Activated naive CD8-positive, alpha-beta T cell treated with anti-CD3 and anti-CD28 coated beads, Interleukin-2, amount 50 U/mL, for 24 hours (primary cell): ENCODE results near the gene TMEM258.
A peak's percentile ranks its signal among the peaks of the same experiment; 100 is the strongest.

Experiments
- ATAC-seq: fragments of 150-1000 bp; cut with Tn5 transposase; one replicate; pipeline ENCODE4 v1.10.0; 2021
- DNase-seq: peaks from one replicate; pipeline ENCODE4 v3.0.0; 2021
- H3K27ac Mint-ChIP-seq: one replicate; pipeline ENCODE4 v1.8.0; 2021; ENCODE audit warnings: mild to moderate bottlenecking, mixed read lengths
- H3K27me3 Mint-ChIP-seq: one replicate; pipeline ENCODE4 v1.8.0; 2021; ENCODE audit warnings: mixed read lengths
- H3K36me3 Mint-ChIP-seq: one replicate; pipeline ENCODE4 v1.8.0; 2021; ENCODE audit warnings: low read depth, mixed read lengths
- H3K4me1 Mint-ChIP-seq: one replicate; pipeline ENCODE4 v1.8.0; 2021; ENCODE audit warnings: mixed read lengths
- H3K4me3 Mint-ChIP-seq: one replicate; pipeline ENCODE4 v1.8.0; 2021; ENCODE audit warnings: mild to moderate bottlenecking, moderate library complexity, mixed read lengths
- H3K9me3 Mint-ChIP-seq: one replicate; pipeline ENCODE4 v1.8.0; 2021; ENCODE audit warnings: mixed read lengths

The TMEM258 gene

DNA sequence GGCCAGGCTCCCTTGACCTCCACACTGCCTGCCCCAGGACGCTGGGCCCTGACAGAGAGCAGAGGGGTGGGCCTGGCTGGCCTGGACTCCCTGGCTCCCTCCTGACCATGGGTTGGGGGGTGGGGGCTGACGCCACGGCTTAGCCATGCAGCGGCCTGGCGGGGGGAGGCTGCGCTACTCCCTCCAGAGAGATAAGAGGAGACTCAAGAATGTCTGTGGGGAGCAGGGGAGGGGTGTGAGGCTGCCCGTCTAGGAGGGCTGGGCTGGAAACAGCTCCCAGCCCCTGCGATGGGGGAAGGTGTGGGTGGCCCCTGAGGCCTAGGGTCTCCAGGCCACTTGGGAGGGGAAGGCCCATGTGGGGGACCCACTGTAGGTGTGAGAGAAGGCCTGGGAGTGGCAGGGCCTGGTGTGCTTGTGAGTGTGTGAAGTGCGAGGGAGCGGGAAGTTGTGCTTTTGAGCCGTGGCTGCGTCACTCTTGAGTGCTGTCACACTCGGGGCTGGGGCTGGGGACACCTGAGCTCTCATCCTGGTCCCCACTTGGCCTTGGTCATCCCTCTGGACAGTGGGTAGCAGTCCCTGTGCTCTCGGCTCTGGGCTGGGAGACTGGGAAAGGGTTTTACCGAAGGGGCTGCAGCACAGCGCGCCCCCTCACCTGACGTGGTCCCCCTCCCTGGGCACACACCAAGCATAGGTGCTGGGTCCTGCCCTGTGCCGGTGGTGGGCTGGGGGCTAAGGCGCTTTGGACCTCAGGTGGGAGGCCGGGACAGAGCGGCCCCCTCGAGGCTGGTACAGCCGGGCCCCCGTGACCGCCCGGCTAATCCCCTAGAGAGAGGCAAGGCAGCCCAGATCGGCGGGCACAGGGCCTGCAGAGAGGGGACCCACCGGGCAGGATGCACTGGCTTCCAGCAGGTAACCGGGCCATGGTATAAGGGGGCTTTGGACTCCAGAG is 37.6 kb downstream of the TMEM258 start:
- H3K4me1 Mint-ChIP-seq = peaks cover 22% of the 10 kb centered on the region
- ATAC-seq (no peak), DNase-seq (no peak)
- H3K9me3 Mint-ChIP-seq = no peaks in the 10 kb centered on the region
- H3K27ac Mint-ChIP-seq = no peak overlapping the region
- peaks cover 24% of the 10 kb centered on the region for H3K27me3 Mint-ChIP-seq
- no peak overlapping the region for H3K4me3 Mint-ChIP-seq
- H3K36me3 Mint-ChIP-seq = no peaks in the 10 kb centered on the region

DNA sequence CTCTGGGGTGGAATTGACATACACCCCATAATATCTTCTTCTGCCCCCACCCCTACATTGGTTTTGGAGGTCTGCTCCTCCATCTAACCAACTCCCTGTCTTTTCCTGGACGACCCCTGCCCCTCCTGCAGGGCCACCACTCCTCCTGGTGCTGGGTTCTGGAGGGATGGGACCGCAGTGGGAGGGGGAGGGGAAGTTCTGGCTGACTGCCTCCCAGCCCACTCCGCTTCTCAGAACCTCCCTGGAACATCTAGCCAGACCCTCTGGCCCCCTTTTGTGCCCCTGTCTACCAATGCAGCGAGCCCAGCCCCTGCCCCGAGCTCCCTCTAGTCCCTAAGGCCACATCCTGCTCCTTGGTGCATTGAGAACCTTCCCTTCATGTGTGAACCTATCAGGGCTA is 38.7 kb downstream of the TMEM258 start:
- no peak overlapping the region for H3K27ac Mint-ChIP-seq
- ATAC-seq = no peak
- no peak overlapping the region for H3K4me3 Mint-ChIP-seq
- H3K27me3 Mint-ChIP-seq = peaks cover 31% of the 10 kb centered on the region
- H3K4me1 Mint-ChIP-seq = peaks cover 22% of the 10 kb centered on the region
- DNase-seq = no peak
- H3K36me3 Mint-ChIP-seq = no peaks in the 10 kb centered on the region
- H3K9me3 Mint-ChIP-seq = no peaks in the 10 kb centered on the region

- Mint-ChIP-seq H3K9me3 (no peaks in the 10 kb centered on the region), H3K4me3 (peak overlapping the region; percentile 65), H3K4me1 (peaks cover 22% of the 10 kb centered on the region), H3K27ac (no peak overlapping the region), H3K36me3 (no peaks in the 10 kb centered on the region), H3K27me3 (peaks cover 31% of the 10 kb centered on the region)
- ATAC-seq (no peak), DNase-seq (no peak)
Measured at GRCh38 chr11:61752925-61753521, 39.4 kb downstream of the TMEM258 start.

DNA sequence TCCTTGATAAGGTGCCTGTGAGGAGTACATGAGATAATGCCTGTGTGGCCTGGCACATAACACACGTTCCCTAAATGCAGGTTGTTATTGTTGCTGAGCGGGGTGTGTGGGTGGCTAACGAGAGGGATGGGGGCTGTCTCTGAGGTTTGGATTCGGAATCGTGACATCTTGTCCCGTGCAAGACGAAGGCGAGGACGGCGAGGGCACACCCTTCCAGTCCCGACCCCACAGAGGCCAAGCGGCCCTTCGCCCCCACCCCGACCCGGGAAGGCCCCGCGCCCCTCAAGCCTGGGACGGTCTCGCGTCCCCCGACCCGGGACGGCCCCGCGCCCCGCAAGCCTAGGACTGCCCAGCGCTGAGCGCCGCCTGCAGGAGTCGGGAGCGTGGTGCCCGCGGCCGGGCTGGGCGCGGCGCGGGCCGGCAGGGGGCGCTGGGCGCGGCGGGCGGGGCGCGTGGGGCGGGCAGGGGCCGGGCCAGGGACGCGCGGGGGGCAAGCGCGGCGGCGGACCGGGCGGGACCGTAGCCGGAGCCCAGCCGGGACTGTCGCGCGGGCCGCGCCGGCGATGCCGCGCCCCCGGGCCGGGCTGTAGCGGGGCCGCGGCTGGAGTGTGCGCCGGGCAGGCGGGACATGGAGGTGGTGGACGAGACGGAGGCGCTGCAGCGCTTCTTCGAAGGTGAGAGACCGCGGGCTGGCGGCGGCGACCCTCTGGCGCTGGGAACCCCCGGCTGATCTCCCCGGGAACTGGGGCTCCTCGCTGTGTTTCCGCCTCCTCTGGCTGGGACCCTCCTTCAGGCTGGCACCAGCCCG is 40.1 kb downstream of the TMEM258 start, which contains the start of gene MYRF:
Gene MYRF, plus strand, starts transcription at position 520 of the 808 bp plus-strand sequence. Its CDS starts 109 bp downstream, at position 629.
- Mint-ChIP-seq H3K36me3 (no peaks in the 10 kb centered on the region), H3K27ac (no peak within 1 kb of the TSS), H3K4me3 (peak within 1 kb of the TSS; percentile 65), H3K4me1 (peaks cover 22% of the 10 kb centered on the region), H3K9me3 (no peaks in the 10 kb centered on the region), H3K27me3 (peaks cover 31% of the 10 kb centered on the region)
- DNase-seq = peak; percentile 75
- ATAC-seq = peak; percentile 78

GRCh38 chr11:61751384-61751783 is 41.0 kb downstream of the TMEM258 start:
- no peaks in the 10 kb centered on the region for H3K36me3 Mint-ChIP-seq
- no peak overlapping the region for H3K4me3 Mint-ChIP-seq
- ATAC-seq (no peak), DNase-seq (no peak)
- H3K9me3 Mint-ChIP-seq = no peaks in the 10 kb centered on the region
- no peak overlapping the region for H3K27ac Mint-ChIP-seq
- H3K27me3 Mint-ChIP-seq = peaks cover 31% of the 10 kb centered on the region
- H3K4me1 Mint-ChIP-seq = peaks cover 14% of the 10 kb centered on the region

GRCh38 chr11:61750631-61751273 is 41.6 kb downstream of the TMEM258 start:
- Mint-ChIP-seq H3K4me3 (no peak overlapping the region), H3K36me3 (no peaks in the 10 kb centered on the region), H3K27me3 (peaks cover 31% of the 10 kb centered on the region), H3K27ac (no peak overlapping the region), H3K4me1 (peaks cover 8% of the 10 kb centered on the region), H3K9me3 (no peaks in the 10 kb centered on the region)
- no peak for ATAC-seq
- DNase-seq = no peak

DNA sequence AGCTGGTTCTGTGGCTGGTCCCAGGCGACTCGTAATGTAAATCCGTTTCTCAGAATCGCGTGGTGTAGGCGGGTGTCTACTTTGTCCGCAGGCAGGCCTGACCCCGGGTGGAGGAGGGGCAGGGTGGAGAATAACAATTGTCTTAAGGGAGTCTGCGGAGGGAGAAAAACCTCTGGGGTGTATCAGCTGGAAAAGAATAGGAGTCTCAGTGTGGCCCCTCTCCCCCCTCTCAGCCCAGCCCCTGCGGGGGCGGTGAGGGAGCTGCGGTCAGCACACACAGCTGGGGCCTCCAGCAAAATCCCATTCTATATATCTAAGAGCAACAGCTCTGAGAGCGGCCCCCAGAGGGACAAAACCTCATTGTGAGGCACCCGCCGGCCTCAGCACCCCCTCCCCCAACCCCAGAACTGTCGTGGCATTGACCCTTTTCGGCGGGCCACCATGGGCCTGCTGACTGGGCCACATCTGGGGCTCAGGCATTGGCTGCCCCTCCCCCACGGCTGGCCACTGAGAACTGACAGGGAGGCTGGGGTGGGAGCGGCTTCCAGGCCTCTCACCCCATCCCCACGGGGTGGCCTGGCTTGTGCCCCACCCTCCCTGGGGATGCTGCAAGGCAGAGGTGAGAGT is 42.7 kb downstream of the TMEM258 start:
- peaks cover 31% of the 10 kb centered on the region for H3K27me3 Mint-ChIP-seq
- H3K4me3 Mint-ChIP-seq = no peak overlapping the region
- DNase-seq (no peak), ATAC-seq (no peak)
- H3K4me1 Mint-ChIP-seq = peaks cover 6% of the 10 kb centered on the region
- H3K36me3 Mint-ChIP-seq = no peaks in the 10 kb centered on the region
- H3K9me3 Mint-ChIP-seq = no peaks in the 10 kb centered on the region
- H3K27ac Mint-ChIP-seq = no peak overlapping the region

- Mint-ChIP-seq H3K27me3 (peaks cover 21% of the 10 kb centered on the region), H3K27ac (no peak overlapping the region), H3K4me1 (peaks cover 3% of the 10 kb centered on the region), H3K4me3 (no peak overlapping the region), H3K9me3 (no peaks in the 10 kb centered on the region), H3K36me3 (no peaks in the 10 kb centered on the region)
- DNase-seq (no peak), ATAC-seq (no peak)
Measured at GRCh38 chr11:61747967-61748285, 44.5 kb downstream of the TMEM258 start.

DNA sequence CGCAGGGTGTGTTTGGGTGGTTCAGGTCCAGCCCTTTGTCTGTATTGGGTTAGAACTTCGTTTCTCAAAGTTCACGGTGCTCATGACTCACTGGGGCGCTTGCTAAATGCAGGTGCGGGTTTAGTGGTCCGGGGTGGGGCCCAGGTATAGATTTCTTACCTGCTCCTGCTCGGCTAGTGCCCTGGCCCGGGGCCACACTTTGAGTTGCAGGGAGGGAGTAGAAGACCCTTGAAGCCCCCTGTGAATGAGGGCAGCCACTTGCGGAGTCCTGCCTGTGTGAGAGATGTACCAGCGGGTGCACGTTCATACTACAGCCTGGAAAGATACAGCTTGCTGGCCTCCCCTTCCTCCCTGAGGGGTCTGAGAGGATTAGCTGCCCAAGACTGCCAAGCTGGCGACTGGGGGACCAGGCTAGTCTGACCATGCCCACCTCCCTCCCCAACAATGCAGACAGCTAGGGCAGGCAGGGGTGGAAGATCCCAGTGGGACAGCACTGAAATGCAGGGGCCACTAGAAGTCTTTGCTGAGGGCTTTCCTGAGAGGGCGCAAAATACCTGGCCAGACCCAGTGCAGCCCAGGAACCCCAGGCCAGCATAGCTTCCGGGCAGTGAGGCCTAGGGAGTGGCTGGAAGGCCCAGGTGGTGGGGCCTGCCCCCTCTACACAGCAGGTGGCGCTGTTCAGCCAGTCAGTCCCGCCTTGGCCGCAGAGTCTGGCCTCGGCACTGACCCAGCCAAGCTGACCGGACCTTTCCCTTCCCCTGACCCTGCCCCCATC is 45.0 kb downstream of the TMEM258 start:
- Mint-ChIP-seq H3K36me3 (no peaks in the 10 kb centered on the region), H3K27ac (no peak overlapping the region), H3K27me3 (peaks cover 19% of the 10 kb centered on the region), H3K9me3 (no peaks in the 10 kb centered on the region), H3K4me1 (peaks cover 2% of the 10 kb centered on the region), H3K4me3 (no peak overlapping the region)
- peak; percentile 66 for DNase-seq
- peak; percentile 43 for ATAC-seq

DNA sequence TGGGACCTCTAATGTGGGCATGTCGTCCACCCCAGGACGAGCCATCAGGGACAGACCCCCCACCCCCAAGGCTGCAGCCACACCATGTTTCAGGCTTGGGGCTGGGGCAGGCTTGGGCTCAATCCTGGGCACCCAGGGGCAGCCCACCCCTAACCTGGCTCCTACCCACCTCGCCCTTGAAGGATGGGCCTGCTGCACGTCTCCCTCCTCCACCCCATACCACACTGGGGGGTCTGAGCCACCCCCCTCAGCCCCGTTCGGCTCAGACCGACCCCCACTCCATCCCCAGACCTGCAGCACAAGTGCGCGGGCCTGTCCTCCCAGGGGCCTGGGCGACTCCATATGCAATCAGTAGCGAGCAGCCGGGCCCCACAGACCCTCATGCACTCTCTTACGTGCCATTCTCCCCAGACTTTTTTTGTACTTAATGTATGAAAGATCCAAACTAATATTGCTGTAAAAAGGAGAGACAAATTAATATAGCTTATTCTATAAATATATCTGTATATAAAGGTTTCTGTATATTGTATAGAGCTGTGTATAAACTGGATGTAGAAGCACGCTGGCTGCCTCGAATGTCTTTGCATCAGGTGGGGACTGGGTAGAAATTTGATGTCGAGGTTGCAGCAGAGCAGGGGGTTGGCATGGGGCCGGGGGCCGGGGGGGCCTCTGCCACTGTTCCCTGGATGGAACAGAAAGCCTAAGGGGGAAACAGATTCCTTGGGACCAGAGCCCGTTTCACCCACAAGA is 45.8 kb downstream of the TMEM258 start:
- DNase-seq (no peak), ATAC-seq (no peak)
- no peaks in the 10 kb centered on the region for H3K4me1 Mint-ChIP-seq
- peaks cover 14% of the 10 kb centered on the region for H3K27me3 Mint-ChIP-seq
- H3K9me3 Mint-ChIP-seq = no peaks in the 10 kb centered on the region
- no peak overlapping the region for H3K27ac Mint-ChIP-seq
- no peaks in the 10 kb centered on the region for H3K36me3 Mint-ChIP-seq
- H3K4me3 Mint-ChIP-seq = no peak overlapping the region

DNA sequence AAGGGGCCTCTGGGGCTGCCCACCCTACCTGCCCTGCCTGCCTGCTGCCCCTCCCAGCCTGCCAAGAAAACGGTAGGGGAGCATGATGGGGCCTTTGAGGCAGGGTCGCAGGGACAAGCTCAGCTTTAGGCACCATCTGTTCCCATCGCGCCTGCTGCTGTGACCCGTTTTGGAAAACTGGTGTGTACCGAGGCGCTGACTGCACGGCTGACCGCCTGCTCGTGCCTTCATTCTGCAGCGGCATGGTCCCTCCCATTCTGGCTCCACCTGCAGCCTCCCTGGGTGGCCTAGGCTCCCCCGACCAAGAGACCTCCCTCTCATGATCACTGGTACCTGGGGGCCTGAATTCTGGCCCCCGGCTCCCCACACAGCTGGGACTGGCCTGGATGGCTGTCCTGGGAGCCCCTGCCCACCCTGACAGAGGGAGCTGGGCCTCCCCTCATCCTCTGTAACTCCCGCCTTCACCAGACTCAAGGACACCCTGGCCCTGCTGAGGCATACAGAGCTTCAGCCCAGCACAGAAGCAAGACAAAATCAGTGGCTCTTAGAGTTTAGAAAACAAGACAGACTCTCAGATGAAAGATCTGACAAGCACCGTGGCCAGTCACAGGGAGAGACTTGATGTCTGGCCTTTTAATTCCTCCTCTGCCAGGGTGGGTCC is 46.5 kb downstream of the TMEM258 start:
- no peak overlapping the region for H3K4me3 Mint-ChIP-seq
- no peaks in the 10 kb centered on the region for H3K9me3 Mint-ChIP-seq
- peaks cover 9% of the 10 kb centered on the region for H3K27me3 Mint-ChIP-seq
- H3K27ac Mint-ChIP-seq = no peak overlapping the region
- no peaks in the 10 kb centered on the region for H3K4me1 Mint-ChIP-seq
- no peaks in the 10 kb centered on the region for H3K36me3 Mint-ChIP-seq
- DNase-seq = no peak
- ATAC-seq = no peak

GRCh38 chr11:61744609-61745156 is 47.7 kb downstream of the TMEM258 start:
- ATAC-seq (no peak), DNase-seq (no peak)
- H3K36me3 Mint-ChIP-seq = no peaks in the 10 kb centered on the region
- no peak overlapping the region for H3K27ac Mint-ChIP-seq
- no peaks in the 10 kb centered on the region for H3K4me1 Mint-ChIP-seq
- no peak overlapping the region for H3K4me3 Mint-ChIP-seq
- no peaks in the 10 kb centered on the region for H3K9me3 Mint-ChIP-seq
- H3K27me3 Mint-ChIP-seq = peaks cover 7% of the 10 kb centered on the region
